BLaER1 (cell line): Measurements from ENCODE around the gene EPHA10.
A peak's percentile ranks its signal among the peaks of the same experiment; 100 is the strongest.

Experiments
- H3K27ac ChIP-seq: shearing (Covaris generic); formaldehyde crosslinking; 2 replicates; pipeline ENCODE4 v1.8.1; 2022
- H3K27me3 ChIP-seq: shearing (Covaris generic); formaldehyde crosslinking; 2 replicates; pipeline ENCODE4 v1.8.1; 2022
- H3K36me3 ChIP-seq: shearing (Covaris generic); formaldehyde crosslinking; 2 replicates; pipeline ENCODE4 v1.8.1; 2022
- H3K4me1 ChIP-seq: shearing (Covaris generic); formaldehyde crosslinking; 2 replicates; pipeline ENCODE4 v1.8.1; 2022
- H3K4me2 ChIP-seq: shearing (Covaris generic); formaldehyde crosslinking; 2 replicates; pipeline ENCODE4 v1.8.1; 2022
- H3K4me3 ChIP-seq: shearing (Covaris generic); formaldehyde crosslinking; 2 replicates; pipeline ENCODE4 v1.8.1; 2022
- H3K9ac ChIP-seq: shearing (Covaris generic); formaldehyde crosslinking; 2 replicates; pipeline ENCODE4 v1.8.1; 2022
- H3K9me3 ChIP-seq: shearing (Covaris generic); formaldehyde crosslinking; 2 replicates; pipeline ENCODE4 v1.8.1; 2022
- H4K20me1 ChIP-seq: shearing (Covaris generic); formaldehyde crosslinking; 2 replicates; pipeline ENCODE4 v1.8.1; 2022
- Cebpa-rat ChIP-seq: shearing (Covaris generic); IDR thresholded peaks from 2 replicates; pipeline ENCODE4 v1.8.1; 2022

EPHA10 gene

GRCh38 chr1:37717631-37718030 is 47.3 kb downstream of the EPHA10 start:
- no peaks in the 10 kb centered on the region for H4K20me1 ChIP-seq
- no peak overlapping the region for H3K9ac ChIP-seq
- H3K9me3 ChIP-seq = no peaks in the 10 kb centered on the region
- no peak overlapping the region for H3K4me2 ChIP-seq
- peaks cover 4% of the 10 kb centered on the region for H3K4me1 ChIP-seq
- no peak for TF ChIP-seq Cebpa-rat
- H3K4me3 ChIP-seq = no peak overlapping the region
- no peak overlapping the region for H3K27ac ChIP-seq
- H3K27me3 ChIP-seq = no peaks in the 10 kb centered on the region
- H3K36me3 ChIP-seq = no peaks in the 10 kb centered on the region

DNA sequence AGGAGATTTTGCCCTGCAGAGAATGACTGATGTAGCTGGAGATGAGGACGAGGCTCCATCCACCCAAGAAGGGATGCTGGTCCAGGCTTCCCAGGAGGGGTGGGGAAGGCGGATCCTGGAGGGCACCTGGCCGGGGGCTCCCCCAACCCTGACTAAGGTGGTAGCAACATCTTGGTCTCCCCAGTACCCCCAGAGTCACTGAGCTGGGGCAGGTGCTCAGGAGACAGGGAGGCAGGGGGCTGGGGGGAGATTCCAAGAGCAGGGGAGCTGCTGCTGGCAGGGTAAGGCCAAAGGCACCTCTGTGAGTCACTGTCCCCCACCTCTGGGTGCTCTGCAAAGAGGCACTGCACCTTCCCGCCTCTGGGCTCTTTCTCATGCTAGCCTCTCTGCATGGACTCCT is 48.6 kb downstream of the EPHA10 start:
- H3K9me3 ChIP-seq = no peaks in the 10 kb centered on the region
- no peak overlapping the region for H3K4me3 ChIP-seq
- no peaks in the 10 kb centered on the region for H3K27me3 ChIP-seq
- no peak overlapping the region for H3K4me2 ChIP-seq
- H3K4me1 ChIP-seq = no peaks in the 10 kb centered on the region
- peaks cover 10% of the 10 kb centered on the region for H3K36me3 ChIP-seq
- H3K27ac ChIP-seq = no peak overlapping the region
- no peaks in the 10 kb centered on the region for H4K20me1 ChIP-seq
- H3K9ac ChIP-seq = no peak overlapping the region
- TF ChIP-seq Cebpa-rat = no peak

DNA sequence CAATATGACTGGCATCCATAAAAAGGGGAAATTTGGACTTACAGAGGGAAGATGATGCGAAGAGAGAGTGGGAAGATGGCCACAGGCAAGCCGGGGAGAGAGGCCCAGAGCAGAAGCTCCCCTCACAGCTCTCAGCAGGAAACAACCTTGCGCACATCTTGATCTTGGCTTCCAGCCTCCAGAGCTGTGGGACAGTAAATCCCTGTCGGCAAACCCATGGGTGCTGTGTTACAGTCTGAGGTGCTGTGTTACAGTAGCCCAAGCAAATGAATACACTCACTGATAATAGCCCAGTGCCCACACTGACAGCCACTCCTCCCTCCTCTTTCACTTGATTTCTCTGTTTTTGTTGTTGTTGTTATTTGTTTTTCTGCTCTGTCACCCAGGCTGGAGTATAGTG is 50.2 kb downstream of the EPHA10 start:
- no peak overlapping the region for H3K9ac ChIP-seq
- no peaks in the 10 kb centered on the region for H4K20me1 ChIP-seq
- H3K9me3 ChIP-seq = no peaks in the 10 kb centered on the region
- peaks cover 26% of the 10 kb centered on the region for H3K36me3 ChIP-seq
- no peak overlapping the region for H3K27ac ChIP-seq
- no peaks in the 10 kb centered on the region for H3K4me1 ChIP-seq
- no peak for TF ChIP-seq Cebpa-rat
- H3K27me3 ChIP-seq = no peaks in the 10 kb centered on the region
- H3K4me2 ChIP-seq = no peak overlapping the region
- H3K4me3 ChIP-seq = no peak overlapping the region

DNA sequence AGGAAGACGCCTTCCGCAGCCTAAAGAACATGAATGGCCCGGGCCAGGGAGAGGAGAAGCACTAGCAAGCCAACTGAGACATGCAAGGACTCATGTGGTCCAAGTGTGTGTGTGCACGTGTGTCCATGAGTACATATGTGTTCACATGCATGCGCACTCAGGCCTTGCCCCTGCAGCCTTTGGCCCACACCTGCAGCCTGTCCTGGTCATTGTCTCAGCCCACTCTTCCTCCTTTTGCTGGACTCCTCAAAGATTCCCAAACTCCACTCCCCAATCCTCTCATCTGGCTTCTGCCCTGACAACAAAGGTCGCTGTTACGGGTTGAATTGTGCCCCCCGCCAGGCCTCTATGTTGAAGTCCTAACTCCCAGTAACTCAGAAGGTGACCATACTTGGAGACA is 50.7 kb downstream of the EPHA10 start:
- H3K27me3 ChIP-seq = no peaks in the 10 kb centered on the region
- H3K4me3 ChIP-seq = no peak overlapping the region

DNA sequence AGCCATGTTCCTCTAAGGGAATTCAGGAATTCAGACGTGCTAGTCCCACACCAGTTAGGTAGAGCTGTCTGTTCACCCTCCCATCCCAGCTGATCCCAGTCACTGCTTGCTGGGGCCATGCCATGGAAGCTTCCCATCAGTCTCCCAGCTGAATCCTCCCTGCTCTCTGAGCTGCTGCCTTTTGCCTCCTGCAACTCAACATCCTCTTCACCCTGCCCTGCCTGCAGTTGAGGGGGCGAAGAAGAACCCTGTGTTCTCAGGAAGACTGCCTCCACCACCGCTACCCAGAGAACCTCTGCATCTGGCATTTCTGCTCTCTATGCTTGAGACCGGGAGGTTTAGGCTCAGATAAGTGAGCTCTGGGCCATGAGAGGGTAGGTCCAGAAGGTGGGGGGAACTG is 56.4 kb downstream of the EPHA10 start:
- H3K4me2 ChIP-seq = no peak overlapping the region
- H3K9ac ChIP-seq = no peak overlapping the region
- H3K27me3 ChIP-seq = no peaks in the 10 kb centered on the region
- peaks cover 17% of the 10 kb centered on the region; the same call in 1 of the 2 replicates for H4K20me1 ChIP-seq
- H3K27ac ChIP-seq = no peak overlapping the region
- no peaks in the 10 kb centered on the region for H3K9me3 ChIP-seq
- no peak overlapping the region for H3K4me3 ChIP-seq
- TF ChIP-seq Cebpa-rat = no peak
- peaks cover 89% of the 10 kb centered on the region for H3K36me3 ChIP-seq
- no peaks in the 10 kb centered on the region for H3K4me1 ChIP-seq

More for the DNA sequence above, 50.7 kb downstream of the EPHA10 start:
- H4K20me1 ChIP-seq = no peaks in the 10 kb centered on the region
- TF ChIP-seq Cebpa-rat = no peak
- H3K9me3 ChIP-seq = no peaks in the 10 kb centered on the region
- no peak overlapping the region for H3K27ac ChIP-seq
- peaks cover 31% of the 10 kb centered on the region for H3K36me3 ChIP-seq
- H3K4me2 ChIP-seq = no peak overlapping the region
- H3K4me1 ChIP-seq = no peaks in the 10 kb centered on the region
- H3K9ac ChIP-seq = no peak overlapping the region

- Histone ChIP-seq H3K36me3 (peaks cover 100% of the 10 kb centered on the region), H3K9me3 (no peaks in the 10 kb centered on the region), H3K4me3 (no peak overlapping the region), H4K20me1 (peaks cover 22% of the 10 kb centered on the region; the same call in 1 of the 2 replicates), H3K9ac (no peak overlapping the region), H3K27me3 (no peaks in the 10 kb centered on the region), H3K4me2 (no peak overlapping the region), H3K27ac (no peak overlapping the region), H3K4me1 (no peaks in the 10 kb centered on the region)
- no peak for TF ChIP-seq Cebpa-rat
These were observed 59.5 kb downstream of the EPHA10 start for GRCh38 chr1:37705399-37705798.

GRCh38 chr1:37704966-37705365 is 60.0 kb downstream of the EPHA10 start:
- H3K9me3 ChIP-seq = no peaks in the 10 kb centered on the region
- no peak overlapping the region for H3K4me2 ChIP-seq
- no peak overlapping the region for H3K4me3 ChIP-seq
- H4K20me1 ChIP-seq = peaks cover 22% of the 10 kb centered on the region; the same call in 1 of the 2 replicates
- no peak overlapping the region for H3K27ac ChIP-seq
- no peaks in the 10 kb centered on the region for H3K4me1 ChIP-seq
- no peak overlapping the region for H3K9ac ChIP-seq
- no peaks in the 10 kb centered on the region for H3K27me3 ChIP-seq
- peaks cover 100% of the 10 kb centered on the region for H3K36me3 ChIP-seq
- TF ChIP-seq Cebpa-rat = no peak

GRCh38 chr1:37703061-37703460 is 61.9 kb downstream of the EPHA10 start:
- TF ChIP-seq Cebpa-rat = no peak
- Histone ChIP-seq H3K27ac (no peak overlapping the region), H3K9me3 (no peaks in the 10 kb centered on the region), H3K4me1 (no peaks in the 10 kb centered on the region), H3K4me2 (no peak overlapping the region), H4K20me1 (peaks cover 14% of the 10 kb centered on the region; the same call in 1 of the 2 replicates), H3K9ac (no peak overlapping the region), H3K36me3 (peaks cover 100% of the 10 kb centered on the region), H3K4me3 (no peak overlapping the region), H3K27me3 (no peaks in the 10 kb centered on the region)

DNA sequence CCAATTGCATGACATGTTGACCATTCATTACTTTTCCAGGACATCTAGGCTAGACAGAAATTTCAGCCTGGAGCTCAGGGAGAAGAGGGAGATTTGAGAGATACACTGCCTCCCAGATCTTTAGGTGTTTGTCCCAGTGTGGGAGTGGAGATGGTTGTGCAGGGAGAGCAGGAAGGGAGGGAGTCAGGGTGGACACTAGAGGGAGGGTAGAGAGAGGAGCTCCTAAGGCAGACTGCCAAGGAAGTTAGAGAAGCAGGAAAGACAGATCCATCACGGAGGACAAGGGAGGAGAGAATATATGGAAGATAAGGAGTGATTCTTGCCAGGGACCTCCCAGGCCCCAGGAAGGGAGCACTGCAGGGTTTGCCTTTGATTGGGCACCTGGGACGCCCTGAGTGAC is 63.9 kb downstream of the EPHA10 start:
- peaks cover 18% of the 10 kb centered on the region; the same call in 1 of the 2 replicates for H4K20me1 ChIP-seq
- no peak overlapping the region for H3K4me2 ChIP-seq
- H3K9me3 ChIP-seq = no peaks in the 10 kb centered on the region
- H3K4me3 ChIP-seq = no peak overlapping the region
- H3K4me1 ChIP-seq = no peaks in the 10 kb centered on the region
- no peak for TF ChIP-seq Cebpa-rat
- H3K27ac ChIP-seq = no peak overlapping the region
- H3K36me3 ChIP-seq = peaks cover 100% of the 10 kb centered on the region
- no peaks in the 10 kb centered on the region for H3K27me3 ChIP-seq
- no peak overlapping the region for H3K9ac ChIP-seq

- Histone ChIP-seq H3K9me3 (no peaks in the 10 kb centered on the region), H3K27ac (no peak overlapping the region), H3K4me1 (peaks cover 5% of the 10 kb centered on the region), H3K9ac (no peak overlapping the region), H4K20me1 (peaks cover 18% of the 10 kb centered on the region; the same call in 1 of the 2 replicates), H3K27me3 (no peaks in the 10 kb centered on the region), H3K4me2 (no peak overlapping the region), H3K36me3 (peaks cover 99% of the 10 kb centered on the region), H3K4me3 (no peak overlapping the region)
- TF ChIP-seq Cebpa-rat = no peak
These were observed 65.8 kb downstream of the EPHA10 start for GRCh38 chr1:37699147-37699546.

DNA sequence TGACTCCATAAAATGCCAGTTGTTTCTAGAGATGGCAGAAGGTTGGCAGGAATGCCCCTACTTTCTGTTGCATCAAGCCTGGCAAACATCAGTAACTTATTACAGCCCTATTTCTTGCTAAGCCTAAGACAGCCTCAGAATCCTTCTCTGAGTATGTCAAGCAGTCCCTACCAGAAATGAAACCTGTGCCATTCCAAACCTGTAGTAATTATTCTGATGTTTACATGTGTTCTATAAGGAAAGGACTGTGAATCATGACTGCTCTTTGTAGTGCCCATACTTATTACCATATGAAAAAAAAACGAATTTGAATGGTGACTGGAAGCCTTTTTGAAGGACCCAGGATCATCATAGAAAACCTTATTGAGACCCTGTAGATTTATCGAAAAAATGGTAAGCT is 67.2 kb downstream of the EPHA10 start:
- H3K4me1 ChIP-seq = peaks cover 16% of the 10 kb centered on the region
- H3K27ac ChIP-seq = no peak overlapping the region
- no peak overlapping the region for H3K4me2 ChIP-seq
- TF ChIP-seq Cebpa-rat = no peak
- peaks cover 18% of the 10 kb centered on the region; the same call in 1 of the 2 replicates for H4K20me1 ChIP-seq
- H3K36me3 ChIP-seq = peaks cover 91% of the 10 kb centered on the region
- no peaks in the 10 kb centered on the region for H3K9me3 ChIP-seq
- peak overlapping the region; percentile 40; the same call in 1 of the 2 replicates for H3K9ac ChIP-seq
- H3K27me3 ChIP-seq = no peaks in the 10 kb centered on the region
- H3K4me3 ChIP-seq = no peak overlapping the region
